ENCODE results near the gene CCR6.
"Not testable (repeated sequence)": the region's sequence is repeated elsewhere in the genome, so short reads cannot be mapped to it uniquely, and the experiment has no call there.

CCR6 gene

GRCh38 chr6:167122827-167123657 lies at the start of gene CCR6:
Gene CCR6 (plus strand): TSS chr6:167123096. CDS start chr6:167136135, 13,039 bp downstream.
- no peak for TF ChIP-seq CTCF (conservative IDR thresholded peaks at IDR 0.05)
- H3K27ac ChIP-seq = no peak within 1 kb of the TSS

- no peak overlapping the region for H3K27ac ChIP-seq
- no peak for TF ChIP-seq CTCF (conservative IDR thresholded peaks at IDR 0.05)
These were observed 49.1 kb upstream of the CCR6 start for GRCh38 chr6:167073679-167074274.

GRCh38 chr6:167077241-167077932 lies 45.5 kb upstream of the CCR6 start:
- H3K27ac ChIP-seq = no peak overlapping the region
- TF ChIP-seq CTCF (conservative IDR thresholded peaks at IDR 0.05) = no peak

- TF ChIP-seq CTCF (conservative IDR thresholded peaks at IDR 0.05) = no peak
- no peak overlapping the region for H3K27ac ChIP-seq
These were observed 44.2 kb upstream of the CCR6 start for GRCh38 chr6:167078745-167079144.

- no peak overlapping the region for H3K27ac ChIP-seq
- TF ChIP-seq CTCF (conservative IDR thresholded peaks at IDR 0.05) = no peak
These were observed 43.0 kb upstream of the CCR6 start for GRCh38 chr6:167079853-167080297.

- TF ChIP-seq CTCF (conservative IDR thresholded peaks at IDR 0.05) = no peak
These were observed 35.0 kb upstream of the CCR6 start for GRCh38 chr6:167087857-167088354.

GRCh38 chr6:167088741-167089140 lies 34.2 kb upstream of the CCR6 start:
- not testable (repeated sequence) for H3K27ac ChIP-seq

More at GRCh38 chr6:167087857-167088354, 35.0 kb upstream of the CCR6 start:
- no peak overlapping the region for H3K27ac ChIP-seq
